ENCODE results near the gene GJC2. TPM values are rescaled to one million over a fixed set of nuclear protein-coding genes. Genes with fewer than 3 reads are reported as not detected.

Gene GJC2
- total RNA-seq, result 1 to 10 TPM in 1 of 2 donors, under 1 TPM in 1; 0.95 to 3.6 TPM

DNA sequence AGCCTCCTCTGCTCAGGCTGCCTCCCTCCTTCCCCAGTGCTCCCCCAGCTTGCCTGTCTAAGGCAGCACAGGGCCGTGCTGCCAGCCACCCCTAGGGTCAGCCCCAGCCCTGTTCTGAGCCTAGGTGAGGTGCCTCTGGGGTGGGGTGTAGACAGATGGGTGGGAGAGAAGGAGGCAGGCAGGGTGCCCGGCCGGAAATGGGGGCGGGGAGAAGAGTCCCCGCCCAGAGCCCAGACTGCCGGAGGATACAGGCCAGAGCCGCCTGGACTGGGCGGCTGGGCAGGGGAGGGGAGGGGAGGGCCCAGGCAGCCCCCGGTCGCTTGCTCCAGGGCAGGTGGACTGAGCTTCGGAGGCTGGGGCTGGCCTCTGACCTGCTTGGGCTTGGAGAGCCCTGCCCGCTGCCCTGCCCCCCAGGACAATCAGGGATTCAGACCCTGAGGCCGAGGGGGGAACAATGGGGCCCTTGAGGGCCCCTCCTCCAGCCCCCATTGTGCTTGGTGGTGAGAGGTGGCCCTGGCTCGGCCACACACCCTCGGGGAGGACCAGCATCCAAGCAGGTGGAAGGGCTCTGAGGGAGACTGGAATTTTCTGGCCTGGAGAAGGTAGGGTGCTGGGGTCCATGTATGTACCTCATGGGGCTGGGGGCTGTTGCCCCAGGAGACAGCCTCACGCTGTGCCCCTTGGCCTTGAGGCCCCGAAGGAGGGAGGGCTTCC lies at the start of gene GJC2:
TSS of gene GJC2 (plus strand) at position 525 of the 714 bp plus-strand sequence. CDS start 7,829 bp downstream, outside the sequence.
- no peak for DNase-seq (ENCODE audit: low spot score)
- H3K9me3 ChIP-seq, result no peaks in the 10 kb centered on the region
- peak within 1 kb of the TSS; percentile 83 to 85 for H3K27ac ChIP-seq
- H3K36me3 ChIP-seq, result peaks cover 13% of the 10 kb centered on the region
- peak within 1 kb of the TSS; percentile 48 for H3K4me3 ChIP-seq
- no peaks in the 10 kb centered on the region for H3K27me3 ChIP-seq (replicated peaks; ENCODE audit: insufficient read depth)
- ATAC-seq (ENCODE audit: insufficient number of reproducible peaks, low FRiP score, low read depth), result no peak
- TF ChIP-seq, protein P1, sequence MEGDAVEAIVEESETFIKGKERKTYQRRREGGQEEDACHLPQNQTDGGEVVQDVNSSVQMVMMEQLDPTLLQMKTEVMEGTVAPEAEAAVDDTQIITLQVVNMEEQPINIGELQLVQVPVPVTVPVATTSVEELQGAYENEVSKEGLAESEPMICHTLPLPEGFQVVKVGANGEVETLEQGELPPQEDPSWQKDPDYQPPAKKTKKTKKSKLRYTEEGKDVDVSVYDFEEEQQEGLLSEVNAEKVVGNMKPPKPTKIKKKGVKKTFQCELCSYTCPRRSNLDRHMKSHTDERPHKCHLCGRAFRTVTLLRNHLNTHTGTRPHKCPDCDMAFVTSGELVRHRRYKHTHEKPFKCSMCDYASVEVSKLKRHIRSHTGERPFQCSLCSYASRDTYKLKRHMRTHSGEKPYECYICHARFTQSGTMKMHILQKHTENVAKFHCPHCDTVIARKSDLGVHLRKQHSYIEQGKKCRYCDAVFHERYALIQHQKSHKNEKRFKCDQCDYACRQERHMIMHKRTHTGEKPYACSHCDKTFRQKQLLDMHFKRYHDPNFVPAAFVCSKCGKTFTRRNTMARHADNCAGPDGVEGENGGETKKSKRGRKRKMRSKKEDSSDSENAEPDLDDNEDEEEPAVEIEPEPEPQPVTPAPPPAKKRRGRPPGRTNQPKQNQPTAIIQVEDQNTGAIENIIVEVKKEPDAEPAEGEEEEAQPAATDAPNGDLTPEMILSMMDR (IDR thresholded peaks at IDR 0.05), result no peak
- H3K4me1 ChIP-seq (ENCODE audit: control insufficient read depth in 1 of 2, low read depth in 2 of 2), result peaks cover 29 to 36% of the 10 kb centered on the region in 2 donors

DNA sequence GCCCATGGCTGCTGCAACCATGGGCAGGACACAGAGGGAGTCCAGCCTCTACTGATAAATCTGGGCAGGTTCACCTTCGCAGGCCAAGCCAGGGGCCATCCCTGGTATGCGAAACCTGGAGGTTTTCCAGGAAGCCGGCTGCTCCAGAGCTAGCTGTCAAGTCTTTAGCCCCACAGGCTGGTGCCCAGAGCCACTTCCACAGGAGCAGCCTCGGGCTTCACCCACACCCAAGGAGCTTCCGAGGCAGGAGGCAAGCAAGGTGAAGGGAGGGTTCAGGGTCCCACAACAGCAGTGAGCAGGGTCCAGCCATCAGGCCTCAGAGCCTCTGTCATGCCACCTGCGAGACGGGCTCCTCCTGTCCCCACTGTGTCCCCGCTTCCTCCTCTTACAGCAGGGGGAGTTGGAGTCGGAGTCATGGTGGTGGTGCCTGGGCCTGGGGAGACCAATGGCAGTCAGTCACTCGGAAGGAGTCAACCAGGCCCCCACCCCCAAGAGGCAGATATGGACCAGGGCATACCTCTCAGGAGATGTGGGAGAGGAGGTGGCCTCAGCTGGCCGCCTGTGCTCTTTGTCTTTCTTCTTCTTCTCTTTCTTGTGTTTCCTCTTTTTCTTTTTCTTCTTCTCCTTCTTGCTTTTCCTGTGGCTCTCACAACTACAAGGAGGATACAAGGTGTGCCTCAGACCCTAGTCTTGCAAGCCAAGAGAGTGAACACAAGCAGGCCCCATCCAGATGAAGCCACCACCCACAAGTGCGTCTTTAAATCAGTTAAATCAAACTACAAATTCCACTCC lies 48.7 kb upstream of the GJC2 start:
- H3K4me1 ChIP-seq (ENCODE audit: control insufficient read depth in 1 of 2, low read depth in 2 of 2), result peaks cover 9 to 30% of the 10 kb centered on the region in 2 donors
- peaks cover 32% of the 10 kb centered on the region for H3K36me3 ChIP-seq
- no peak overlapping the region for H3K4me3 ChIP-seq
- peak overlapping the region in 1 of 2 donors; percentile 22 for H3K27ac ChIP-seq
- no peaks in the 10 kb centered on the region for H3K27me3 ChIP-seq (replicated peaks; ENCODE audit: insufficient read depth)
- TF ChIP-seq, protein P1 (IDR thresholded peaks at IDR 0.05), result no peak
- DNase-seq (ENCODE audit: low spot score) (no peak), ATAC-seq (ENCODE audit: insufficient number of reproducible peaks, low FRiP score, low read depth) (no peak)
- no peaks in the 10 kb centered on the region for H3K9me3 ChIP-seq

DNA sequence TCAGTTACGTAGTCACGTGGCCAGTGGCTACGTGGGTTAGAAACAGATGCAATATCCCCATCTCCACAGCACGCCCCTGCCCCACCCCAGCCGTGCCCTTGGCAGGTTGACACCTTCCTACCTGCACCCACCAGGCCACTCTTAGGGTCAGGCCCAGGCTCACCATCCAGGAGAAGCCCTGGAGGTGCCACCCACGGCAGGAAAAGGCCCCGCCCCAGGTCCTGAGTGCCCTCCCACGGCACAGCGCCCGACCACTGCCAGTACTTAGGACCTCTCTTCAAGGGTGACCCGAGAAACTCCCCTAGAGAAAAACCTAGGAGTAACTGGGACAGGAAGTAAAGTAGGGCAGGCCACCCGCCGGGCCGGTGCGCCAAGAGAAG lies 48.1 kb upstream of the GJC2 start:
- no peak for ATAC-seq (ENCODE audit: insufficient number of reproducible peaks, low FRiP score, low read depth)
- peak overlapping the region; percentile 92 for H3K4me3 ChIP-seq
- no peaks in the 10 kb centered on the region for H3K27me3 ChIP-seq (replicated peaks; ENCODE audit: insufficient read depth)
- H3K4me1 ChIP-seq (ENCODE audit: control insufficient read depth in 1 of 2, low read depth in 2 of 2), result peaks cover 9 to 26% of the 10 kb centered on the region in 2 donors
- peak overlapping the region; percentile 22 to 92 for H3K27ac ChIP-seq
- no peaks in the 10 kb centered on the region for H3K9me3 ChIP-seq
- TF ChIP-seq, protein P1 (IDR thresholded peaks at IDR 0.05), result no peak
- H3K36me3 ChIP-seq, result peaks cover 36% of the 10 kb centered on the region
- no peak for DNase-seq (ENCODE audit: low spot score)

DNA sequence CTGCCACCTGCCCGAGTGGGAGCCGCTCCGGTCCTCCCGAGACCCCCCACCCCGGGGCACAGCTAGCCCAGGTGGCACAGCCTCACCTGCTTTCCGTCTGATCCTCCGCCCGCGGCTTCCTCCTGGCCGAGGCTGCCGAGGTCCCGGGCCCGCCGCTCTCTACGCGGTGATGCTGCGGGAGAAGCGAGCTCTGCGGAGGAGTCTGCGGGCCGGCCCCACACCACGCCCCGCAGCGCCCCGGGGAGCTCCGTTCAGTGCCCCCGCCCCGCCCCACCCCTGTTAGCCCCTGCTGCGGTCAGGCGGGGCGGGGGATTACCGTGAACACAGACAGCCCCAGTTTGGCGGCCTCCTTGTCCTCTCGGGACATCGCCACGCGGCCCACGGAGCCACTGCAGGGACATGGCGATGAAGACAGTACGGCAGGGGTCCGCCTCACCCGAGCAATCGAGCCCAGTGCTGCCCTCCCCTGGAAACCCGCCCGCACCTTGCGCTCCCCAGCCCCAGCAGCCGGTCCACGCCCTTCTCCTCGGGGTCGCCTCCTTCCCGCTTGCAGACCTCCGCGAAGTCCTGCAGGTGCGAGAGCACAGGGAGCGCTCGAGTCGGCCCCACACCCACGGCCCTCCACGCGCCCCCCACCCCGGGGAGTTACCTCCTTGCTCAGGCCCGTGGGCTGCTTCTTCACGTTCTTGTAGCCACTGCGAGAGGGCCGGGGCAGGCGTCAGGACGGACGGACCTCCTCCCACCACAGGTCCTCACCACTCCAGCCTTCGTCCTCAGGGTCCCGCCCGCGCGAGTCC lies 47.5 kb upstream of the GJC2 start:
- TF ChIP-seq, protein P1 (IDR thresholded peaks at IDR 0.05), result no peak
- Histone ChIP-seq H3K4me3 (peak overlapping the region; percentile 92), H3K9me3 (no peaks in the 10 kb centered on the region), H3K27me3 (replicated peaks; ENCODE audit: insufficient read depth) (no peaks in the 10 kb centered on the region), H3K36me3 (peaks cover 40% of the 10 kb centered on the region), H3K27ac (peak overlapping the region; percentile 77 to 92), H3K4me1 (ENCODE audit: control insufficient read depth in 1 of 2, low read depth in 2 of 2) (peaks cover 9 to 26% of the 10 kb centered on the region in 2 donors)
- no peak for ATAC-seq (ENCODE audit: insufficient number of reproducible peaks, low FRiP score, low read depth)
- no peak for DNase-seq (ENCODE audit: low spot score)

Measured in thoracic aorta (tissue), 2 donors.